Endothelial cell of umbilical vein (primary cell): ENCODE measurements around the gene KRT3. TPM values are rescaled to one million over a fixed set of nuclear protein-coding genes. Genes with fewer than 3 reads are reported as not detected.

Experiments used
- BruUV-seq: library from RNA; stranded (reverse); fragments of 400-500 nt; replicated peaks from 2 replicates; lab custom pipeline; 2021; lab: Mats Ljungman, UMichigan
- CTCF ChIA-PET: fragments of 300-600, 350-600 bp; sonication (Branson Sonifier 250); formaldehyde crosslinking; loops from one replicate; lab custom pipeline; 2021; ENCODE audit warnings: antibody characterized with exemption, inconsistent platforms; lab: Charles Lee
- POLR2A ChIA-PET: fragments of 300-600, 350-600 bp; sonication (Branson Sonifier 250); formaldehyde crosslinking; loops from one replicate; lab custom pipeline; 2021; ENCODE audit warnings: antibody characterized with exemption, inconsistent platforms; lab: Charles Lee
- DNase-seq: peaks from one replicate; pipeline ENCODE4 v3.0.0-alpha.2; 2011; ENCODE audit warnings: low read depth, low spot score
- FAIRE-seq: peaks from 2 replicates; lab custom pipeline; 2011; peaks lifted over from hg19 to GRCh38; lab: Jason Lieb, UNC
- H2AFZ ChIP-seq: 2 replicates; pipeline ENCODE4 v1.6.0; 2012; ENCODE audit warnings: low read depth, low read length, control low read depth, inconsistent platforms
- H3K27ac ChIP-seq: 2 replicates; pipeline ENCODE4 v1.5.1; 2011; ENCODE audit warnings: low read depth, mild to moderate bottlenecking, control low read depth, low read length, moderate library complexity; ENCODE audit not compliant: insufficient read depth
- H3K27me3 ChIP-seq, 2 experiments: 2 replicates each; pipeline versions ENCODE4 v1.6.0 to v1.6.1; 2011; ENCODE audit warnings: low read length in 2 of 2, mixed read lengths in 1 of 2; ENCODE audit not compliant: control insufficient read depth in 2 of 2, insufficient read depth in 2 of 2
- H3K36me3 ChIP-seq, 2 experiments: 2 replicates in 1 of 2; 3 replicates in 1 of 2; pipeline ENCODE4 v1.5.1; 2011; ENCODE audit warnings: low read length in 2 of 2, mild to moderate bottlenecking in 1 of 2, moderate library complexity in 1 of 2; ENCODE audit not compliant: control insufficient read depth in 2 of 2, insufficient read depth in 2 of 2; ENCODE audit errors: extremely low read depth in 1 of 2
- H3K4me1 ChIP-seq: 3 replicates; pipeline ENCODE4 v1.5.1; 2011; ENCODE audit warnings: mild to moderate bottlenecking, low read length; ENCODE audit not compliant: control insufficient read depth, insufficient read depth; ENCODE audit errors: extremely low read depth
- H3K4me2 ChIP-seq: 2 replicates; pipeline ENCODE4 v1.6.1; 2011; ENCODE audit warnings: low read length, control low read depth, mixed read lengths; ENCODE audit not compliant: insufficient read depth
- H3K4me3 ChIP-seq, 3 experiments: fragments of 200-600 bp in 1 of 3; sonication (generic), shearing (Covaris generic) in 1 of 3; replicated peaks in 1 of 3; 2 replicates each; pipeline ENCODE4 v1.5.1; 2011 to 2016; ENCODE audit warnings: control low read depth in 3 of 3, low read length in 3 of 3, mild to moderate bottlenecking in 2 of 3, inconsistent platforms in 1 of 3, low read depth in 1 of 3, moderate library complexity in 1 of 3; ENCODE audit not compliant: insufficient read depth in 1 of 3
- H3K79me2 ChIP-seq: 2 replicates; pipeline ENCODE4 v1.6.0; 2012; ENCODE audit warnings: low read length, inconsistent platforms; ENCODE audit not compliant: control insufficient read depth, insufficient read depth
- H3K9ac ChIP-seq: replicated peaks from 2 replicates; pipeline ENCODE3; 2011; ENCODE audit warnings: low read length, control low read depth; ENCODE audit not compliant: insufficient read depth; ENCODE audit errors: extremely low read depth
- H3K9me1 ChIP-seq: replicated peaks from 3 replicates; pipeline ENCODE4 v1.6.0; 2011; ENCODE audit warnings: mild to moderate bottlenecking, low read length; ENCODE audit not compliant: control insufficient read depth, insufficient read depth; ENCODE audit errors: extremely low read depth
- H3K9me3 ChIP-seq: replicated peaks from 2 replicates; pipeline ENCODE4 v1.5.1; 2012; ENCODE audit warnings: low read length, inconsistent platforms; ENCODE audit not compliant: control insufficient read depth, insufficient read depth
- H4K20me1 ChIP-seq: replicated peaks from 2 replicates; pipeline ENCODE3; 2011; ENCODE audit warnings: mild to moderate bottlenecking, low read length; ENCODE audit not compliant: control insufficient read depth, insufficient read depth; ENCODE audit errors: extremely low read depth
- CTCF ChIP-seq, 2 donors: IDR thresholded peaks; 1 replicate in 1 of 2; 2 replicates in 1 of 2; pipeline ENCODE4 v1.5.1; 2011; ENCODE audit warnings: low read length in 2 of 2, mild to moderate bottlenecking in 2 of 2, moderate library complexity in 2 of 2, control low read depth in 1 of 2, inconsistent platforms in 1 of 2, low read depth in 1 of 2; ENCODE audit not compliant: insufficient read depth in 1 of 2; ENCODE audit errors: extremely low read depth in 1 of 2
- EZH2 ChIP-seq: IDR thresholded peaks from 2 replicates; pipeline ENCODE4 v1.6.1; 2012; ENCODE audit warnings: borderline replicate concordance, low read depth, mild to moderate bottlenecking, moderate library complexity, low read length, inconsistent platforms; ENCODE audit not compliant: severe bottlenecking
- FOS ChIP-seq: IDR thresholded peaks from 2 replicates; pipeline ENCODE4 v1.6.1; 2011; ENCODE audit warnings: mild to moderate bottlenecking, low read length, moderate library complexity, borderline replicate concordance; ENCODE audit not compliant: insufficient read depth
- GATA2 ChIP-seq: IDR thresholded peaks from 2 replicates; pipeline ENCODE4 v1.7.0; 2011; ENCODE audit warnings: low read depth, mild to moderate bottlenecking, moderate library complexity, mixed read lengths, low read length; ENCODE audit not compliant: insufficient read length, insufficient read depth
- JUN ChIP-seq: IDR thresholded peaks from 2 replicates; pipeline ENCODE4 v1.6.1; 2011; ENCODE audit warnings: borderline replicate concordance, low read depth; ENCODE audit not compliant: insufficient read length, insufficient read depth
- MAX ChIP-seq: IDR thresholded peaks from 2 replicates; pipeline ENCODE4 v1.6.1; 2011; ENCODE audit not compliant: insufficient read depth, insufficient read length
- MYC ChIP-seq: IDR thresholded peaks from one replicate; pipeline ENCODE4 v1.6.1; 2011; ENCODE audit warnings: mild to moderate bottlenecking, low read depth, low read length
- POLR2A ChIP-seq: IDR thresholded peaks from 2 replicates; pipeline ENCODE4 v1.6.1; 2012; ENCODE audit warnings: low read depth, mild to moderate bottlenecking, control low read depth, low read length
- POLR2AphosphoS5 ChIP-seq: IDR thresholded peaks from 2 replicates; pipeline ENCODE4 v1.6.1; 2012; ENCODE audit warnings: low read depth, mild to moderate bottlenecking, control low read depth, low read length, moderate library complexity; ENCODE audit not compliant: insufficient read depth
- dilution Hi-C: fragments of 300-500 bp; cut with MboI; formaldehyde crosslinking; loops from one replicate; pipeline ENCODE4 v1.15.0; 2019; ENCODE audit warnings: low sequenced_read_pairs; ENCODE audit not compliant: extremely low pct_ligation_motif_present
- intact Hi-C: fragments of 100-400 bp; cut with micrococcal nuclease; formaldehyde crosslinking; loops from one replicate; pipeline ENCODE4 v1.10.0; 2022
- polyA plus RNA-seq, 4 experiments: library from polyadenylated mRNA; depleted of rRNA in 3 of 4; stranded (reverse) in 3 of 4; unstranded in 1 of 4; fragments of >200 nt; gene quantifications; 2 replicates each; pipeline versions ENCODE4 v1.2.1 to v1.2.3, GENCODE V29; 2011 to 2012; ENCODE audit warnings: missing spikeins in 1 of 4
- total RNA-seq: library from RNA; stranded (reverse); gene quantifications from 2 replicates; pipeline ENCODE4 v1.2.3, GENCODE V29; 2021

KRT3 gene
- total and polyA plus RNA-seq, 2 donors (not counting 3 experiments of a cell fraction or from before 2014, with no cell fraction given) = not detected

- CTCF ChIA-PET = no interaction called here
- no peak for FAIRE-seq
These were observed 28.9 kb downstream of the KRT3 start for GRCh38 chr12:52767020-52767379.

More at GRCh38 chr12:52767020-52767379, 28.9 kb downstream of the KRT3 start:
- Histone ChIP-seq H3K9ac (no peak overlapping the region), H3K9me1 (no peaks in the 10 kb centered on the region), H3K79me2 (no peaks in the 10 kb centered on the region), H3K4me1 (no peaks in the 10 kb centered on the region), H3K36me3 (no peaks in the 10 kb centered on the region), H3K4me2 (no peak overlapping the region), H3K4me3 (no peak overlapping the region), H3K9me3 (no peaks in the 10 kb centered on the region), H3K27me3 (peaks cover 0 to 6% of the 10 kb centered on the region in 2 experiments), H3K27ac (no peak overlapping the region), H4K20me1 (no peaks in the 10 kb centered on the region), H2AFZ (no peak overlapping the region)
- dilution Hi-C loops (no loop called here), intact Hi-C loops (no loop called here)
- no TSS peak for BruUV-seq
- no peak for DNase-seq
- TF ChIP-seq POLR2AphosphoS5 (no peak), EZH2 (no peak), POLR2A (no peak), MAX (no peak), MYC (no peak), GATA2 (no peak), FOS (no peak), CTCF (IDR thresholded peaks at IDR 0.05; ENCODE audit: extremely low read depth in 1 of 2, insufficient read depth in 1 of 2, low read depth in 1 of 2, low read length in 2 of 2) (no peak), JUN (no peak)
- POLR2A ChIA-PET = no interaction called here
